ENCODE results near the gene IRF5.

DNA sequence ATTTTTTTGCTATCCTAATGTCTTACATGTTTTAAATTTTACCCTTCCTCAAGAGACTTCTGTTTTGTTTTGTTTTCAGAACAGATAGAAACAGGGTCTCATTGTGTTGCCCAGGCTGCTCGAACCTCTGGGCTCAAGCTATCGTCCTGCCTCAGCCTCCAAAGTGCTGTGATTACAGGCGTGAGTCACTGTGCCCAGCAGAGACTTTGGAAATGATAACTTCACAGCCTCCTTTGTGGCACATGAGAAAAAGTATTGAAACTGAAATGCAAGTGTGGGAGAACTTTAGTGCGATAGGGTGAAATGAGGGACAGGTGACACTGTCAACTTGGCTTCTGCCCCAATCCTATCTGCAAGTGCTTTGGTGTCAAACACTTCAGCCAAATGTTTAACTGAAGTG is 21.6 kb downstream of the IRF5 start:
- TF ChIP-seq EP300 (IDR thresholded peaks at IDR 0.05) = no peak
- no peak for TF ChIP-seq POLR2A (IDR thresholded peaks at IDR 0.05)
- TF ChIP-seq, protein P1, sequence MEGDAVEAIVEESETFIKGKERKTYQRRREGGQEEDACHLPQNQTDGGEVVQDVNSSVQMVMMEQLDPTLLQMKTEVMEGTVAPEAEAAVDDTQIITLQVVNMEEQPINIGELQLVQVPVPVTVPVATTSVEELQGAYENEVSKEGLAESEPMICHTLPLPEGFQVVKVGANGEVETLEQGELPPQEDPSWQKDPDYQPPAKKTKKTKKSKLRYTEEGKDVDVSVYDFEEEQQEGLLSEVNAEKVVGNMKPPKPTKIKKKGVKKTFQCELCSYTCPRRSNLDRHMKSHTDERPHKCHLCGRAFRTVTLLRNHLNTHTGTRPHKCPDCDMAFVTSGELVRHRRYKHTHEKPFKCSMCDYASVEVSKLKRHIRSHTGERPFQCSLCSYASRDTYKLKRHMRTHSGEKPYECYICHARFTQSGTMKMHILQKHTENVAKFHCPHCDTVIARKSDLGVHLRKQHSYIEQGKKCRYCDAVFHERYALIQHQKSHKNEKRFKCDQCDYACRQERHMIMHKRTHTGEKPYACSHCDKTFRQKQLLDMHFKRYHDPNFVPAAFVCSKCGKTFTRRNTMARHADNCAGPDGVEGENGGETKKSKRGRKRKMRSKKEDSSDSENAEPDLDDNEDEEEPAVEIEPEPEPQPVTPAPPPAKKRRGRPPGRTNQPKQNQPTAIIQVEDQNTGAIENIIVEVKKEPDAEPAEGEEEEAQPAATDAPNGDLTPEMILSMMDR (IDR thresholded peaks at IDR 0.05) = no peak

Measured in suprapubic skin (tissue), 3 donors.